GM06990 (cell line): Measurements from ENCODE around the gene NYAP1.

Experiments used
- DNase-seq: peaks from one replicate; pipeline ENCODE4 v3.0.0-alpha.2; 2011; ENCODE audit not compliant: insufficient read length; ENCODE audit errors: extremely low read depth
- H3K27me3 ChIP-seq: replicated peaks from 2 replicates; pipeline ENCODE4 v1.6.0; 2011; ENCODE audit warnings: low read length; ENCODE audit not compliant: control insufficient read depth, insufficient read depth
- H3K36me3 ChIP-seq: 2 replicates; pipeline ENCODE4 v1.5.1; 2011; ENCODE audit warnings: low read length; ENCODE audit not compliant: control insufficient read depth, insufficient read depth
- H3K4me3 ChIP-seq: replicated peaks from 2 replicates; pipeline ENCODE4 v1.5.1; 2011; ENCODE audit warnings: low read depth, mild to moderate bottlenecking, control low read depth, low read length
- CTCF ChIP-seq: IDR thresholded peaks from 2 replicates; pipeline ENCODE4 v1.5.1; 2011; ENCODE audit warnings: low read length, control low read depth, mild to moderate bottlenecking, inconsistent platforms; ENCODE audit not compliant: insufficient read depth, poor library complexity, severe bottlenecking

The NYAP1 gene

GRCh38 chr7:100464210-100464660, 19.5 kb upstream of the NYAP1 start, which contains the start of gene SPACDR:
Gene SPACDR (minus strand): TSS chr7:100464260. CDS start chr7:100464025, 235 bp downstream.
- TF ChIP-seq CTCF = no peak
- Histone ChIP-seq H3K4me3 (no peak within 1 kb of the TSS), H3K36me3 (peaks cover 20% of the 10 kb centered on the region), H3K27me3 (no peaks in the 10 kb centered on the region)
- no peak for DNase-seq

- DNase-seq = no peak
- Histone ChIP-seq H3K36me3 (peaks cover 20% of the 10 kb centered on the region), H3K27me3 (no peaks in the 10 kb centered on the region)
These were observed 18.9 kb upstream of the NYAP1 start for GRCh38 chr7:100464791-100465190.

GRCh38 chr7:100465299-100465698, 18.4 kb upstream of the NYAP1 start:
- H3K27me3 ChIP-seq = no peaks in the 10 kb centered on the region
- TF ChIP-seq CTCF = no peak
- H3K4me3 ChIP-seq = no peak overlapping the region
- no peak for DNase-seq
- peaks cover 22% of the 10 kb centered on the region for H3K36me3 ChIP-seq

More at GRCh38 chr7:100464791-100465190, 18.9 kb upstream of the NYAP1 start:
- no peak for TF ChIP-seq CTCF
- H3K4me3 ChIP-seq = no peak overlapping the region

GRCh38 chr7:100465702-100466311, 17.9 kb upstream of the NYAP1 start:
- no peak for TF ChIP-seq CTCF
- no peak overlapping the region for H3K4me3 ChIP-seq
- DNase-seq = no peak
- no peaks in the 10 kb centered on the region for H3K27me3 ChIP-seq
- peaks cover 23% of the 10 kb centered on the region for H3K36me3 ChIP-seq

- peaks cover 24% of the 10 kb centered on the region for H3K36me3 ChIP-seq
- DNase-seq = no peak
- no peak for TF ChIP-seq CTCF
These were observed 16.8 kb upstream of the NYAP1 start for GRCh38 chr7:100466653-100467605.

More at GRCh38 chr7:100466653-100467605, 16.8 kb upstream of the NYAP1 start:
- Histone ChIP-seq H3K27me3 (no peaks in the 10 kb centered on the region), H3K4me3 (no peak overlapping the region)
